ENCODE results near the gene DIP2C.
"Not testable (repeated sequence)": the region's sequence is repeated elsewhere in the genome, so short reads cannot be mapped to it uniquely, and the experiment has no call there.

The DIP2C gene

DNA sequence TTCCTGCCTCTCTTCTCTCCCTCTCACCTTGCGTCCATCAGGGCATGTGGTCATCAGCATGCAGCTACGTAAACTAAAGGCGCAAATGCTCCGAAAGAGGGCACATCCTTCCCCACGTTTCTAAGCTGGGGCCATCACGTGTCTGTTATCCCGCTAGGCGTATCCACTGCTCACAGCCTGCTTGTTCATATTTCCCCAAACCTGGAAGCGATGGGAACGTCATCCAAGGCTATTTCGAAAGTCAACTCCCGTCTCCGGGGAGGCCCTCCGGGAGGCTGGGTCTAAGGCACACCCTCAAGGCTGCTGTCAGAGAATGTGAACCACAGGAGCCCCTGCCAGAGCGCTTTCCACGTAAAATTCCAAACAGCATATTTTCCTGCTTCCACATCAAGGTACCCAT is 199.2 kb downstream of the DIP2C start:
- DNase-seq, result peak; percentile 67

DNA sequence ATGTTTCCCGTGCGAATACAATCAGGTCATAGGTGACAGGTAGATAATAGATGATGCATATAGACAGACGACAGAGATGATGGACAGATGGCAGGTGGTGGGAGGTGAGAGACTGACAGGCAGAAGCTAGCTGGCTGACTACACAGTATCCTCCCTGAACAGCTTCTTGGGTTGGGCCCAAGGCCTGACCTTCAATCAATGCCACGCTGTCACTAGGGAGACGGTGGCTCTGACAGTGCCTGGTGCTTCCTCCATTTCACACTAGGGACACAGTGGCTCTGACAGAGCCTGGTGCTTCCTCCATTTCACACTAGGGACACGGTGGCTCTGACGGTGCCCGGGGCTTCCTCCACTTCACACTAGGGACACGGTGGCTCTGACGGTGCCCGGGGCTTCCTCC is 200.1 kb downstream of the DIP2C start:
- no peak for DNase-seq

DNA sequence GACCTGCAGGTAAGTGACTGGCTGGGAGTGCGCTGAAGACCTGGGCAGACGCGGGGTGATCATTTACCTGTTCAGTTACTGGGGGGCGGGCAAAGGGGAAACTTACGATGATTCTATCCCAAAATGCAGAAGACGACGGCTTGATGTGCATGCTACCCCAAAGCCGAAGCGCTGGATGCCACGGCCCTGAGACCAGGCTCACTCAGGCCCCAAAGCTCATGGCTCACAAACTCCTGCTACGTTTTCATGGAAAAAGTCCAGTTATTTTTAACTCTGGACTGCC is 200.6 kb downstream of the DIP2C start:
- DNase-seq, result no peak

DNA sequence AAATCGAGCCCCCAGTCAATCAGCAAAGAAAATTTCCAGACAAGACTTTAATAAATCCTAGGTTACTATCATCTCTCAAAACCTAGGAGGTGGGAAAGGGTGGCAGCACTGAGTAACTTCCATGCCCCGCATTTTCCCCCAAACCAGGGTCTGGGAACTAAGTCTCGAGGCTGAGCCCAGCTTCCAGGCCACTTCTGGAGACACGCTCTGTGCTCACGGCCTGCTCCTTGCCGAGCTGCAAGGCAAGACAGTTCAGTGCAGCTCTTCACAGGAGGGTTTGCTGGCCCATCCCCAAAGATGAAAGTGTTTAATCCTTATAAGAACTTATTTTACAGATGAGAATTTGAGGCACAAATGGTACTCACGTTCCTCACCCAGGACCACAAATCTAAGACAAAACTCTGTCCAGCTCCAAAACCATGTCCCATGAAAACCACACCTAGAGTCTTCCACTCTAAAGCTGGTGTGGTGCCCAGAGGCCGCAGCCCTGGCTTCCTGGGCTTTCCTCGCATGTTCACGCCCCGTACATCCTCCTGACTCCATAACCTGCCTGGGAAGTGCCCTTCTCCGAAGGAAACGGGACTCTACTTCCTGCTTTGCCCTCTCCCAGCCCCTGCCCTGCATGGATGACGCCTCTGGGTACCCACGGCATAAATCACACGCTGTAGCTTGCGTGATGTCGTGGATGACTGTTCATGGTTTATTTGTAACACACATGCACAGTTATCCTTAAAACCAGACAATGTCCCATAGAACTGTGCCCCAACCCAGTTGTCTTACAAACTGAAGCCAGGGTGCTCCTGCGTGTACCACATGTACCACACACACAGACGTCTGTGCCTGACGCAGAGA is 201.2 kb downstream of the DIP2C start:
- DNase-seq, result no peak

DNA sequence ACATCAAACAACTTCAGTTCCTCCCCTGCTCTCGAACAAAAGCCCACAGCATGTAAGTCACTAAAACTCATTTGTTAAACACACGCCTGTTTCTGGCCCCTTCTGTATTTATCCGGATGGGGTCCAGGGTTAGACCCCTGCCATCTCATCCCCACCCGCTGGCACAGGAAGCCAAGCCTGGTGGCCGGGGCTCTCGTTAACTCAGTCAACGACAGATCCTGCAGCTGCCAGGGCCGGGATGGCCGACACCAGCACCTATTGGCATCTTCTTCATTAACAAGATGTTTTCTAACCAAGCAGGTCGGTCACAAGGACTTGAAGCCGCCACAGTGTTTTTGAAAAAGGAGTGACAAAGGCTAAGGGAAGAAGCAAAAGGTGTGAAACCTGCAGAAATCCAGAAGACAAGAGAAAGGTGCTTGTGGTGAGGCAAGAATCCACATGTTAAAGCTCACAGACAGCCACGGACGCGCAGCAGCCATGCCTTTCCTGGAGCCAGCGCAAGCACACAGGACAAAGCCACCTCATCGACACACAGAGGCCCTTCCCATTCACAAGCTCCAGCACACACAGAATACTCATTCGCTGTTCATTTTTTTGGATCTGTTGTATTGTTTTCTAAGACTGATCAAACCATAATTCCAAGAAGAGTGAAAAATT is 202.7 kb downstream of the DIP2C start:
- DNase-seq, result no peak

DNA sequence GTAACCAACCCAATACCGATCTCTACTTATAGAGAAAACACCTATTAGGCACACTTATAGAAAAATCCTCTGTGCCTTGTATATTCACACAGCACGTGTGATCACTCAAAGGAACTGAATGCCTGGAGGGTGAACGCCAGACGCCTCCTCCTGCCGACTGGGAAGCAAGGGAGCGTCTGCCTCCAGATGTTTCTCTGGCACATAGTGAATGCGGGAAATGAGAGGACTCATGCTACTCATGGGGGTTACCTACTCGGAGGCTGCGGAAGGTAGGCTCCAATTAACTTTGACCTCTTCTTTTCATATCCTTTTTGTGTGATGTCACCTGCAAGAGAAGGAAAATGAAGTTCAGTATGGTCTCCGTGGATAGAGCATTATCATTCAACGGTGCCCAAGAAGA is 203.3 kb downstream of the DIP2C start:
- no peak for DNase-seq

DNA sequence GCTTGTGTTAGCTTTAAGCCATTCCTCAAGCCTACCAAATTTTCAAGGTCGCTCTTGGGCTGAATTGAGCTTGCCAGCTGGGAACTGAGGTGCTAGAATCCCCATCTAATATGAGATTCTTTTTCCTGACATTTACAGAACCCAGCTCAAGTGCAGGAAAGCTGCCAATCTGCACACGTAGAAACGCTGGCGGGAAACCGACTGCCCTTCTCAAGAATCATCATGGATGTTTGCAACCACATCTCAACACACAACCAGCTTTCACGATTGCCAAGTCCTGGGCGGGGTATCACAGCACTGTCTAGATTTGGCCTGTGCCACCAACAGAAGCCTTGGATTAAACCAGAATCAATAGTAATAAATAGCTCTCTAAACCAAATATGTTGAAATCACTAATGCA is 203.7 kb downstream of the DIP2C start:
- DNase-seq, result no peak

DNA sequence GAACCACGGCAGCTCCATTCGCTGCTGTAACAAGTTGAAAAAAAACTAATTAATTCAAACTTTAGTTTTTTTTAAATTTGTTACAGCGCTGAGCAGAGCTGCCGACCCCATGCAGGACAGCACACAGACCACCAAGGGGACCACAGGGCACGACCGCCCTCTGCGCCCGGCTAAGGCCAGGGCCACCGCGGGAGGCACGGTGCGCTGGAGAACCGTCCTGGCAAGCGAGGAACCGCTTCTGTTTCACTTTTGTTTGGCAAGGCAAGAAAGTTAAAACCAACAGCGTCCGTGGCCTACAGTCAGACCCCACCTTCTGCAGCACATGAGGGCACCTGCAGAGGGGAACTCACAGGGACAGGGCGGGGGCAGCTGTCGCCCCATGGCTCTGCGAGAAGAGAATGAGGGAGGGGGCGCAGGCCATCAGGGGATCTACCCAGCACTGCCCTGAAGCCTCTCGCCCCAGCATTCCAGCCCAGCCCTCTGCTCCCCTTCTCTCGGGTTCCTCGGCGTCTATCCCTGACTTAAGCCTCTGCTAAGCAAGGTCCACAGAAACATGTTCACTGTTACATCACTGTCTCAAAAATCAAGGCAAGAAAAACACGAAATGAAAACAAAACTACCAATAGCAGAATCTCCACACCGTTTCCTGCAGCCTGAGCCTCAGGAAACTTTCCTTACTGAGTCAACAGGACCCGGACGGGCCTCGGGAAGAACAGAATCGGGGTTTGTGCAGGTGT is 204.4 kb downstream of the DIP2C start:
- DNase-seq, result no peak

DNA sequence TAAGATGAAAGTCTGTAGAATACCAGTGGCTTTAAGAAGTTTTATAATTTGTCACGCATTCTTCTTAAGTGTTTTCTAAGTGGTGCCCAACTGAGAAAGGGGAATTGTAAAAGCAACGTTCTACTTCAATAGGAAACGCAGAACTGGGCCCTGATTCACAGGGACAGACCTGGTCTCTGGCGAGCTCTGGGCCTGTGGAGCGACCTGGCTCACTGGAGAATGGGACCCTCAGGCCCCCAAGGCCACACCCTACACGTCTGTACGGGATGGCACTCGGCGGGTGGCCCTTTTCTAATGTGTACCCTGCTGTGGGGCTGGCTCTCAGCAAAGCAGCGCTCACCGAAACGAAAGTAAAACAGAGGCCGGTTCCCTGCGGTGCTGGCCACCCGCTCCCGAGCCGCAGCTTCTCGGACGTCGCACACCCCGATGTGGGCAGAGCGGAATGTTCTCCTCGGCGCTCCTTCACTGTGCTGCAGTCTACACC is 205.0 kb downstream of the DIP2C start:
- no peak for DNase-seq

DNA sequence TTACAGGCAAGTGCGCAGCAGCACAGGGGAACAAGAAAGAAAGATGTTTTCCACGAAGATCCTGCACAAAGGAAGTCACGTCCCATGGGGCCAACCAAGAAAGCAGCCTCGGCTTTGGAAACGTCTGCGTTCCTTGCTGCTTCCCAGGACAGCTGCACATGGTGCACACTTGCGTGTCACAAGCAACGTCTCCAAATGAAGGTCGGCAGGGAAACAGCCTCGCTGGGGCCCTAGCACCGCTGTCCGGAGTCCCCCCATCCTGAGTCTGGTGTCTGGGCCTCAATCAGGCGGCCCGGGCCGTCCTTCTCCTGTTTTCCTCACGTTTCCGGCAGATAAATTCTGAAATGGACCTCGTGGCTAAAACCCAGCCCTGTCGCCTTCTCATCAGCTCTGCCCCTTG is 206.2 kb downstream of the DIP2C start:
- DNase-seq, result no peak

DNA sequence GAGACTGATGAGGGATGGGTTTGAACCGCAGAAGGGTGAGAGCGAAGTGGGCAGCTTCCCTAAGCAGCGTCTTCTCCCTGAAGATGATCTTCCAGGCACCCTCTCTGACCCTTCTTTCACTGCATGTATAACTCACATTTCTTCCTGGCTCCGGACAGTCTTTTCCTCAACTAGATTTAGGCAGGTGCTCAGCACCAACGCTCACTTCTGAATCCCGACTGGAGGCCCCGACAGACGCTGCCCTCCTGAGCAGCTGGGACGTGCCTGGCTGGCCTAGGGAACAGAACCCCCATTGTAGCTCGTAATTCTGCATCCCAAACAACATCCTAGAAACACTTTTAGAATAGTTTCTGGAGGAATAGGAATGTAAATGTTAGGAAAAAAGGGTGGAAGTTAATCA is 206.6 kb downstream of the DIP2C start:
- DNase-seq, result no peak

DNA sequence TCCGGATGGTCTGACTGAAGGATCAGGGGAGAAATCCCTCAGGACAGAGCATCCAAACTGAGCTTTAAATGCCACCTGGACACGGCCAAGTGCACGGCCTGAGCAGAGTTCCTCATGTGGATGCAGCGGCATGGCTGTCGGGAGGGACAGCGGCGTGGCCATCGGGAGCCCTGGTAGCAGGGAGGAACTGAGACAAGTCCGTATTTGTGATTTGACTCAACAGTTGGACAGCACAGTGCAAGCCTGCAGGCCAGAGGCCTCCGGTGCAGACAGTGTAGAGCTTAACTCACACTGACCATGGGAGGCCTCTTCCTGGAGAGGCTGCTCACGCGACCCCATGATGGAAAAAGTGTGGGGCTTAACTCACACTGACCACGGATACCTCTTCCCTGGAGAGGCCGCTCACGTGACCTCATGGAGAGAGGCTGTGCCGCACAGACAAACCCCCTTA is 207.4 kb downstream of the DIP2C start:
- DNase-seq, result no peak

DNA sequence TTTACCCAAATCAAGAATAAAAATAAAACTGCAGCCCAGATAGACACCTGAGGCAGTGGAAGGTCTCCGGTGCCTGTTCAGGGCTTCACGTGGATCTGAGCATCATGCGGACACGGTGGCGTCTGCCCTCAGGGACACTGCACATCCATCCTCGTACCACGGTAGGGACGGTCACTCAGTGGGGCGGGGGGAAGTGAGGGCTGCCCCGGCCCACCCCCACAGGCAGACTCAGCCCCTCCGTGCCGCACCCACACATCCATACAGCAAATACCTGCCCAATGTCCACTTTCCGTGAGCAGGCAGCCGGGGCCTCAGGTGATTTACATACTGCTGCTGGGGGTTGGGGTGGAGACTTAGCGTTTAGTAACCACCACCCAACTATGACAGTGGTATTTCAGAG is 207.8 kb downstream of the DIP2C start:
- no peak for DNase-seq

DNA sequence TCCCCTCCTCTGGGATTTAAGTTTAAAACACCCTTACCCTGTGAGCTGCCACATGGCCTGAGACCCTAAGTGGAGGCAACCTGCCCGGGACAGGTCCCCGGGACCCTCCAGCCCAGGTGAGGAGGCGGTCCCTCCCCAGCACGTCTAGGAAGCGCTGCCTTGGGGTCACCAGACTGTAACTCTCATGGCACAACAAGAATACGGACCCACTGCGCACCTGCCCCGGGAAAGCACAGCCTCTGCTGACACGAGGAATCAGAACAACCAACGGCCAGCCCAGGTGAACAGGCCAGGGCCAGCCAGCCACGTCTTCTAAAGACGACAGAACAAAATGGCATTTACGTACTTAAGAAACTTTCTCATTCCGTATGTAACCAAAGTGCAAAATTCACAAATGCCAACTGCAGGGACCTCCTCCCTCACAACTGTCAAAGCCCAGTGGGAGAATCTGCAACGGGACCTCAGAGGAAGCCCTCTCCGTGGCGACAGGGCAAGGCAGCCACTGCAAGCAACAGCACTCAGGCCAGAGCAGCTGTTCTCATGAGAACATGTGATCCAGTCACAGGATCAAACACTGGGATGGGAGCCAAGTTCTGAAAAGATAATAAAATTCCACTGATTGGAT is 208.4 kb downstream of the DIP2C start:
- no peak for DNase-seq

DNA sequence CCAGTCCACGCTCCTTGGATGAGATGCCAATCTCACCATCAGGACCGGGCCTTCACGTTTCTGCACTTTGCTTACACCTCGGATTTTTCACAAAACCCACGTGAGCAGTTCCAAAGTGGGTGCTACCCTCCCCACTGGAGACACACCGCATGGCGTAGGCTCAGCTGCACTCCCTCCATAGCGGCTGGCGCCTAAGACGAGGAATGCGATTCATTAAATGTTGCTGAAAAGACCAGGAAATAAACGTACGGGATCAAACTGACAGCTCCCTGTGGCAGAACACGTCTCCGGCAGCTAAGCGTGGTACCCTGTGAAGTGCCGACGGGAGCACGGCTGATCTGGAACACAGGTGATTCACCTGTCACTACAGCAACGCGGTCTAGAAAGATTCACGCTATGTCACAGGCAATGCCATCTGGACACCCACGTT is 209.0 kb downstream of the DIP2C start:
- no peak for DNase-seq

DNA sequence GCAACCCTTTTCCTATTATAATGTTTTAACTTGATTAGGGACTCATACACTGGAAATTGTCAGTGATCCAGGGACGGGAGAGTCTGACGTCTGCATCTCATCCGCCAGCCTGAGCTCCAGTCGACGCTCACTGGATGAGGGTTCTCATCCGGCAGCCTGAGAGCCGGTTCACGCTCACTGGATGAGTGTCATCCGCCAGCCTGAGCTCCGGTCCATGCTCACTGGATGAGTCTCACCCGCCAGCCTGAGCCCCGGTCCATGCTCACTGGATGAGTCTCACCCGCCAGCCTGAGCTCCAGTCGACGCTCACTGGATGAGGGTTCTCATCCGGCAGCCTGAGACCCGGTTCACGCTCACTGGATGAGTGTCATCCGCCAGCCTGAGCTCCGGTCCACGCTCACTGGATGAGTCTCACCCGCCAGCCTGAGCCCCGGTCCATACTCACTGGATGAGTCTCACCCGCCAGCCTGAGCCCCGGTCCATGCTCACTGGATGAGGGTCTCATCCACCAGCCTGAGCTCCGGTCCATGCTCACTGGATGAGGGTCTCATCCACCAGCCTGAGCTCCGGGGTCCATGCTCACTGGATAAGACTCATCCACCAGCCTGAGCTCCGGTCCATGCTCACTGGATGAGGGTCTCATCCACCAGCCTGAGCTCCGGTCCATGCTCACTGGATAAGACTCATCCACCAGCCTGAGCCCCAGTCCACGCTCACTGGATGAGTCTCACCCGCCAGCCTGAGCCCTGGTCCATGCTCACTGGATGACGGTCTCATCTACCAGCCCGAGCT is 209.6 kb downstream of the DIP2C start:
- DNase-seq, result not testable (repeated sequence)

DNA sequence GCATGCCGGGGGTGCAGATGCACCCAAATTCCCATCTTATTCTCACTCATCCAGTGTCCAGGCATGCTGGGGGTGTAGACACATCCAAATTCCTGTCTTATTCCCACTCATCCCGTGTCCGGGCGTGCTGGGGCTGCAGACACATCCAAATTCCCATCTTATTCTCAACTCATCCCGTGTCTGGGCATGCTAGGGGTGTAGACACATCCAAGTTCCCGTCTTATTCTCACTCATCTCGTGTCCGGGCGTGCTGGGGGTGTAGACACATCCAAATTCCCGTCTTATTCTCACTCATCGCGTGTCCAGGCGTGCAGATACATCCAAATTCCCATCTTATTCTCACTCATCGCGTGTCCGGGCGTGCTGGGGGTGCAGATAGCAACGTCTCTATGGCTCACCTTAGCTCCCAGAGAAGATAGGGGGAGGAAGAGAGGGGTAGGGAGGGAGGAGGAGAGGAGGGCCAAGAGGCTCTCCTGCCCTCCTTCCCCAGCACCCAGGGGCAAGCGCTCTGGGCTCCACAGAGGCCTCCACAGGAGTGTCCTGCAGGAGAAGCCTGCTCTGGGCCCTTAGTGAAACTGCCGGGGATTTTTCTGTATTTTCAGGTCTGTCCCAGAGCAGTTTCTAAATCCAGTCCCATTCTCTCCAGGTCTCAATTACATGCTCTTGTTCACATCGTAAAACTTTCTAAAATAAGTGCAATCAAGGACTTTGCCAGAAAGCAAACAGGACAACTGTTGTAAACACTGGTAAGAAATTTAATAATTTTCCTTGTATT is 210.8 kb downstream of the DIP2C start:
- DNase-seq, result no peak

DNA sequence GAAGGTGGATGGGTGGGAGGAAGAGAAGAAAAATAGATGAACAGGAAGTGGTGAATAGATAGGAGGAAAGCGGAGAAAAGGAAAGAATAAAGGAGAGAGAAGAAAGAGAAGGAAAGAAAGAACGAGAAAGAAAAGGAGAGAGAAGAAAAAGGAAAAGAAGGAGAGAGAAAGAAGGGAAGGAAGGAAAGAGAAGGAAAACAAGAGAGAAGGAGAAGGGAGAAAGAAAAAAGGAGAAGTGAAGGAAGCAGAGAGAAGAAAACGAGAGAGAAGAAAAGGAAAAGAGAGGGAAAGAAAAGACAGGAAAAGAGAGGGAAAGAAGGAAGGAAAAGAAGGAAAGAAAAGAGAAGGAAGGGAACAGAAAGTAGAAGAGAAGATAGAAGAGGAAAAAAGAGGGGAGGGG is 211.8 kb downstream of the DIP2C start:
- DNase-seq, result no peak

DNA sequence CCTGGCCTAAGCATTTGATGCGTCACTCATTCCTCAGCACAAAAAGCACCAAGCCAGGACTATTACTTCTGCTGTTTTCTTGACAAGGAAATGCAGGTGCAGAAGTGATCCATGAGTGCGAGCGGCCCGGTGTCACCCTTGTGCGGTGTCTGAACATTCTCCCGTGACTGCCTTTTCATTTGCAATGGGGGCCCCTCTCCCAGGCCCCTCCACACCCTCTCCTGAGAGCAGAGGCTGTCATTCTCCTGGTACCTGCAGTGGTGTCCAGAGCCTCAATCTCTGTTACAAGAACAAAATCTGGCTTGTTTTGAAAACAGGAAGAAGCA is 213.1 kb downstream of the DIP2C start:
- DNase-seq, result no peak

DNA sequence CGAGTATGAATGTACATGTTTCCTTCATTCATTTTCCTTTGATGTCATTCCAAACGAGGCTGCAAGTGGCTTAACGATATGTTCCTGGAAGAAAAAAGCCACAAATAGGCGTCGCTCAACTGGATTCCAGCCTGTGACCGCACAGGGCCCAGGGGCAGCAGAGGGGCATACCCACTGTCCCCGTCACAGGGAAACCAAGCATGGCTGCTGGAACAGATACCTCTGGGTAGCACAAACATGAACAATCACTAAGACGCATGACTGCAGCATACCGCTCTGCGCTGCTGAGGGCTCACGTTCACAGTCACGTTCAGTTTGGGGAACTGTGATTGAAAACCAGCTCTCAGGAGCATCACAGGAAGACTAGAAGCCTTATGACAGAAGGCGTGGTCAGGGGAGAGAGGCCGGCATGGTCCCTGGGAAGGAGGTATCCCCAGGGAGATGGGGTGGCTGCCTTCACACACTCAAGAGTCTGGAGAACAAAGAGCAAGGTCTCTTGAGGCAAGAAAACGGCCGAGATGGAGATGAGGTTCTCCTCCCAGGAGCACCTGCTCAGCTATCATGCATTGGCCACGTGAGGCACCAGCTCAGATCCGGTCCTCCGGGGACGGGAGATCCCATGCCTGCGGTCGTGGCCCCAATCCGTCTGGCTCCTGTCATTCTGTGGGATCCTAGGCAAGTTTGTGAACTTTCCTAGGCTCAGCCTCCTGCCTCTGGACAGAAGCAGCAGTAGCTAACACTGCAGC is 213.6 kb downstream of the DIP2C start:
- no peak for DNase-seq

DNA sequence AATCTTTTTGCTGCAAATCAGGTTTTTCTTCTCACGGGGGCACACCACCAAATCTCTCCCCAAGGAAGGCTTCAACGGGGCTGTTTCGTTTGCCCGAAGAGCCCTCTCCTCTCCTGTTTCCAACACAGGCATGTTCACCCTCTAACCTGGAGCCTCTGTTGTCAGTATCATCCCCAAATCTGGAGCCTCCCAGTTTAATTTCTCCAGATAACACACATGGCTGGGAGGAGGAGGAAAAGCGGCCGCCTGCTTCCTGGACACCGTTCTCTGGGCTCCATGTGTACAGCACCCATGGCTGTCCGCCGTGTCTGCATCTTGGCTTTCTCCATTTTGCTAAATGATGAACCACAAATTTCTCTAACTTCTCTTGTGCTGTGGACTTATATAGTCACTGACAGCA is 214.5 kb downstream of the DIP2C start:
- no peak for DNase-seq
